Hematopoietic multipotent progenitor cell treated with erythropoietin and hydrocortisone succinate and interleukin-3 and kit ligand, for 17 days (in vitro differentiated cells): ENCODE measurements around the gene NFKBIB.

Experiments
- DNase-seq: peaks from one replicate; pipeline ENCODE4 v3.0.0-alpha.2; 2015; ENCODE audit warnings: low spot score

NFKBIB gene

GRCh38 chr19:38958301-38958700, 58.5 kb downstream of the NFKBIB start:
- DNase-seq: no peak
